Measurements from ENCODE around the gene IRF2BP2. TPM values are rescaled to one million over a fixed set of nuclear protein-coding genes. Genes with fewer than 3 reads are reported as not detected.

Gene IRF2BP2
- total and polyA plus RNA-seq, 2 of the 13 experiments (the other 11 are each of a cell fraction or from before 2014, with no cell fraction given), result 140 to 147 TPM

DNA sequence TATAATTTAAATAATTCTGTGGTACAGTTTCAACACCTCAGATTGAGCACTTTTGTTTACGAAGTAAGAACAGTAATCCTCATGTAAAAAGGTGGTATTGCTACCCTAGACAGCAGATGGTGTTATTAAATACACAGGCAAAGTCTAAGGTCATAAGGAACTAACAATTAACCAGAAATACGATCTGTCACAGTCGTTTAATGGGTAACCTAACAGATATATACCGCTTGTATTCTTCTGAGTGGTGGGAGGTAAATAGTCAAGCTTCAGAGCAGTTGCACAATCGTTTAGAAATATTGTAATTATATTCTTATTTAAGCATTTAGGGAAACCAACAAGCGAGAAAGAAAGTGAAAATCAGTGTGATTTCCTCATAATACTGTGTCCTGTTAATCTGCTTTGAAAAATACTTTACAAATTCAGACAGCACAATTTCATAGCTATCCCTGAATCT lies 9.8 kb upstream of the IRF2BP2 start (continued):
- TF ChIP-seq, protein P1, sequence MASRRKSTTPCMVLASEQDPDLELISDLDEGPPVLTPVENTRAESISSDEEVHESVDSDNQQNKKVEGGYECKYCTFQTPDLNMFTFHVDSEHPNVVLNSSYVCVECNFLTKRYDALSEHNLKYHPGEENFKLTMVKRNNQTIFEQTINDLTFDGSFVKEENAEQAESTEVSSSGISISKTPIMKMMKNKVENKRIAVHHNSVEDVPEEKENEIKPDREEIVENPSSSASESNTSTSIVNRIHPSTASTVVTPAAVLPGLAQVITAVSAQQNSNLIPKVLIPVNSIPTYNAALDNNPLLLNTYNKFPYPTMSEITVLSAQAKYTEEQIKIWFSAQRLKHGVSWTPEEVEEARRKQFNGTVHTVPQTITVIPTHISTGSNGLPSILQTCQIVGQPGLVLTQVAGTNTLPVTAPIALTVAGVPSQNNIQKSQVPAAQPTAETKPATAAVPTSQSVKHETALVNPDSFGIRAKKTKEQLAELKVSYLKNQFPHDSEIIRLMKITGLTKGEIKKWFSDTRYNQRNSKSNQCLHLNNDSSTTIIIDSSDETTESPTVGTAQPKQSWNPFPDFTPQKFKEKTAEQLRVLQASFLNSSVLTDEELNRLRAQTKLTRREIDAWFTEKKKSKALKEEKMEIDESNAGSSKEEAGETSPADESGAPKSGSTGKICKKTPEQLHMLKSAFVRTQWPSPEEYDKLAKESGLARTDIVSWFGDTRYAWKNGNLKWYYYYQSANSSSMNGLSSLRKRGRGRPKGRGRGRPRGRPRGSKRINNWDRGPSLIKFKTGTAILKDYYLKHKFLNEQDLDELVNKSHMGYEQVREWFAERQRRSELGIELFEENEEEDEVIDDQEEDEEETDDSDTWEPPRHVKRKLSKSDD (CRISPR knock-in tag; IDR thresholded peaks at IDR 0.05; ENCODE audit: low read depth), result no peak; the same call in 1 of the 2 replicates
- TF ChIP-seq PRPF4 (IDR thresholded peaks at IDR 0.05; ENCODE audit: low read depth, low read length, poor library complexity, severe bottlenecking), result no peak
- TF ChIP-seq KLF11 (CRISPR knock-in tag; IDR thresholded peaks at IDR 0.05), result peak; percentile 60; the same call in 1 of the 2 replicates
- no peak for TF ChIP-seq POLR2G (IDR thresholded peaks at IDR 0.05; ENCODE audit: low read depth, low read length)
- no peak for TF ChIP-seq ZNF44 (CRISPR knock-in tag; IDR thresholded peaks at IDR 0.05)
- no peak for TF ChIP-seq ZNF3 (CRISPR knock-in tag; IDR thresholded peaks at IDR 0.05)
- TF ChIP-seq HCFC1 (IDR thresholded peaks at IDR 0.05; ENCODE audit: low read depth, low read length), result no peak
- TF ChIP-seq ZBTB38 (CRISPR knock-in tag; IDR thresholded peaks at IDR 0.05), result no peak
- no peak for TF ChIP-seq ZNF713 (CRISPR knock-in tag; IDR thresholded peaks at IDR 0.05)
- TF ChIP-seq ZNF235 (CRISPR knock-in tag; IDR thresholded peaks at IDR 0.05; ENCODE audit: borderline replicate concordance), result no peak
- TF ChIP-seq TOPORS (CRISPR knock-in tag; IDR thresholded peaks at IDR 0.05), result 0 out of 2 replicates have a peak, but pooled peaks have one; percentile 21
- TF ChIP-seq ZNF782 (CRISPR knock-in tag; IDR thresholded peaks at IDR 0.05; ENCODE audit: borderline replicate concordance), result no peak
- 0 out of 2 replicates have a peak, but pooled peaks have one; percentile 30 for TF ChIP-seq BRF2 (CRISPR knock-in tag; IDR thresholded peaks at IDR 0.05)
- TF ChIP-seq SP5 (CRISPR knock-in tag; IDR thresholded peaks at IDR 0.05; ENCODE audit: borderline replicate concordance, low read depth), result peak; percentile 38; the same call in 1 of the 2 replicates
- TF ChIP-seq ZNF709 (CRISPR knock-in tag; IDR thresholded peaks at IDR 0.05), result no peak
- TF ChIP-seq CC2D1A (CRISPR knock-in tag; IDR thresholded peaks at IDR 0.05), result no peak
- no peak for TF ChIP-seq ATF3 (CRISPR knock-in tag; IDR thresholded peaks at IDR 0.05)
- no peak for TF ChIP-seq ZNF724P (CRISPR knock-in tag; IDR thresholded peaks at IDR 0.05; ENCODE audit: borderline replicate concordance)
- TF ChIP-seq ZNF180 (CRISPR knock-in tag; IDR thresholded peaks at IDR 0.05; ENCODE audit: borderline replicate concordance, low read depth), result no peak
- no peak for TF ChIP-seq ZNF260 (CRISPR knock-in tag; IDR thresholded peaks at IDR 0.05; ENCODE audit: borderline replicate concordance, low read depth)
- no peak for TF ChIP-seq ZBTB7B (CRISPR knock-in tag; IDR thresholded peaks at IDR 0.05)
- no peak for TF ChIP-seq GRHL1 (CRISPR knock-in tag; conservative IDR thresholded peaks at IDR 0.05)
- TF ChIP-seq SNRNP70 (IDR thresholded peaks at IDR 0.05; ENCODE audit: low read depth, low read length), result no peak
- no peak for TF ChIP-seq SMARCC2 (IDR thresholded peaks at IDR 0.05)
- no peak for TF ChIP-seq PTBP1 (IDR thresholded peaks at IDR 0.05; ENCODE audit: low read depth, low read length, poor library complexity, severe bottlenecking)
- no peak for TF ChIP-seq ZNF788 (CRISPR knock-in tag; IDR thresholded peaks at IDR 0.05; ENCODE audit: borderline replicate concordance)
- TF ChIP-seq TBL1XR1 (IDR thresholded peaks at IDR 0.05; ENCODE audit: borderline replicate concordance, low read length, partially characterized antibody), result peak; percentile 43

Data from HepG2 (cell line).